Measurements from ENCODE around the gene RAP1A. TPM values are rescaled to one million over a fixed set of nuclear protein-coding genes. Genes with fewer than 3 reads are reported as not detected.
A peak's percentile ranks its signal among the peaks of the same experiment; 100 is the strongest.

RAP1A gene
- total RNA-seq, 1 experiment from 2014 or later = 37.1 TPM

DNA sequence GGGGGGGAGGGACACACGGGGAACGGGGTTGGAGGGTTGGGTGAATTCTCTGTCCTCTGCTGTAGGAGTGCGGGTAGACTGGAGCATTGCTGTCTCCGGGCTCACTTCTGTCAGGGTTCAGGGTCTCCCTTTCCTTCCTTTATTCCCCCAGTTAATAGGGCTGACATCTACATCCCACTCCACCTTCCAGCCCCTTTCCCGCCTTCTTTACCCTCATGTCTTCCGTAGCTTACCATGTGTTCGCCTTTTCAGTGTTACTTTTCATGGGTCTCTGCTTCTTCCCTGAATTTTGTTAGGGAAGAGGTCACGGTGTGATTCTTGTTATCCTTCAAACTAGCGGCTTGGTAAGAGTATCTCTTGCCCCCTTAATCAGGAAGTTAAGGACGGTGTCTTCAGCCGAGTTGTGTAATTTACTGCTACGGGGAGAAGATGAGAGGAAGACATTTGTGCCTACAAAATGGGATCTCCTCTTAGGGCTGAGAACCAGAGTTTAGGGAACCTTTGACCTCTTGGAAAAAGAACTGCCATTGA is 917 bp downstream of the RAP1A start:
- ATAC-seq (no peak), DNase-seq (ENCODE audit: low read depth, low spot score) (no peak)
- CTCF ChIA-PET = interaction anchor here (0.6 kb wide), 1 partner anchor 589 kb away, joined by 4 read pairs; no protein-coding TSS in a partner anchor
- in situ Hi-C loops (cut with HindIII; ENCODE audit: low pct_unique_long_range_greater_than_20kb, low sequenced_read_pairs) (no loop called here), intact Hi-C loops (cut with micrococcal nuclease; ENCODE audit: unreplicated experiment) (no loop called here)
- Histone ChIP-seq H3K27me3 (ENCODE audit: control insufficient read depth, insufficient read depth, low read length) (no peaks in the 10 kb centered on the region), H3K9me3 (ENCODE audit: control insufficient read depth, insufficient read depth, low read depth, low read length) (no peaks in the 10 kb centered on the region), H3K36me3 (ENCODE audit: control insufficient read depth, insufficient read depth, low read length) (no peaks in the 10 kb centered on the region; the same call in 1 of the 2 replicates), H3K4me3 (ENCODE audit: low read depth in 2 of 2, low read length in 2 of 2) (peak overlapping the region; percentile 69 to 78), H3K27ac (ENCODE audit: low read length) (peak overlapping the region; percentile 84), H3K4me1 (ENCODE audit: control insufficient read depth, insufficient read depth, low read length) (peaks cover 6% of the 10 kb centered on the region; the same call in 1 of the 2 replicates)
- POLR2A ChIA-PET = interaction anchor here (0.6 kb wide), 1 partner anchor 29 kb away, joined by 12 read pairs; no protein-coding TSS in a partner anchor
- TF ChIP-seq TCF7L2 (IDR thresholded peaks at IDR 0.05; ENCODE audit: low read depth, low read length) (no peak), SIN3A (IDR thresholded peaks at IDR 0.05; ENCODE audit: borderline replicate concordance, insufficient read depth, low read depth, low read length) (no peak), CTCF (IDR thresholded peaks at IDR 0.05) (no peak), POLR2AphosphoS5 (IDR thresholded peaks at IDR 0.05; ENCODE audit: low read depth, low read length) (no peak)
- TF ChIP-seq, protein P1, sequence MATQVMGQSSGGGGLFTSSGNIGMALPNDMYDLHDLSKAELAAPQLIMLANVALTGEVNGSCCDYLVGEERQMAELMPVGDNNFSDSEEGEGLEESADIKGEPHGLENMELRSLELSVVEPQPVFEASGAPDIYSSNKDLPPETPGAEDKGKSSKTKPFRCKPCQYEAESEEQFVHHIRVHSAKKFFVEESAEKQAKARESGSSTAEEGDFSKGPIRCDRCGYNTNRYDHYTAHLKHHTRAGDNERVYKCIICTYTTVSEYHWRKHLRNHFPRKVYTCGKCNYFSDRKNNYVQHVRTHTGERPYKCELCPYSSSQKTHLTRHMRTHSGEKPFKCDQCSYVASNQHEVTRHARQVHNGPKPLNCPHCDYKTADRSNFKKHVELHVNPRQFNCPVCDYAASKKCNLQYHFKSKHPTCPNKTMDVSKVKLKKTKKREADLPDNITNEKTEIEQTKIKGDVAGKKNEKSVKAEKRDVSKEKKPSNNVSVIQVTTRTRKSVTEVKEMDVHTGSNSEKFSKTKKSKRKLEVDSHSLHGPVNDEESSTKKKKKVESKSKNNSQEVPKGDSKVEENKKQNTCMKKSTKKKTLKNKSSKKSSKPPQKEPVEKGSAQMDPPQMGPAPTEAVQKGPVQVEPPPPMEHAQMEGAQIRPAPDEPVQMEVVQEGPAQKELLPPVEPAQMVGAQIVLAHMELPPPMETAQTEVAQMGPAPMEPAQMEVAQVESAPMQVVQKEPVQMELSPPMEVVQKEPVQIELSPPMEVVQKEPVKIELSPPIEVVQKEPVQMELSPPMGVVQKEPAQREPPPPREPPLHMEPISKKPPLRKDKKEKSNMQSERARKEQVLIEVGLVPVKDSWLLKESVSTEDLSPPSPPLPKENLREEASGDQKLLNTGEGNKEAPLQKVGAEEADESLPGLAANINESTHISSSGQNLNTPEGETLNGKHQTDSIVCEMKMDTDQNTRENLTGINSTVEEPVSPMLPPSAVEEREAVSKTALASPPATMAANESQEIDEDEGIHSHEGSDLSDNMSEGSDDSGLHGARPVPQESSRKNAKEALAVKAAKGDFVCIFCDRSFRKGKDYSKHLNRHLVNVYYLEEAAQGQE (IDR thresholded peaks at IDR 0.05; ENCODE audit: insufficient read depth in 1 of 2, low read depth in 2 of 2, low read length in 1 of 2) = no peak
- BruUV-seq (replicated peaks) = no TSS peak

DNA sequence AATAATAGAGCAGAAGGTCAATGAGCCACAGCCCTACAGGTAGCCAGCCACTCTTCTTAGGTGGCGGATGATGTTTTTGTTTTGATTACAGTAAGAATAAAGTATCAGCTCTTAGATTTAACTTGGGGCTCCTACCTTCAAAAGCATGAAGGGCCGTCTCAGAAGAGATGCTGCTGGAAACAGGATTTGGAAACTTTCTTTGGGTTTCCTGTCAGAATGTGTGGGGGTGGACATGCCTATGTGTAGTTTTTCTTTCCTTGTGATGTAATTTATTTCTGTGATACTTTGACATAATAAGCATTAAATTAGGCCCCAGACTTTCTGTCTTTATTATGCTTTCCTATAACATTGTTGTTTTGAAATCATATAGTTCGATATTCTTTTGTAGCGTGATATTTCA is 1.5 kb downstream of the RAP1A start:
- ATAC-seq (no peak), DNase-seq (ENCODE audit: low read depth, low spot score) (no peak)
- TSS peak; percentile 62 for BruUV-seq (replicated peaks)
- intact Hi-C loops (cut with micrococcal nuclease; ENCODE audit: unreplicated experiment) (no loop called here), in situ Hi-C loops (cut with HindIII; ENCODE audit: low pct_unique_long_range_greater_than_20kb, low sequenced_read_pairs) (no loop called here)
- peaks cover 6% of the 10 kb centered on the region; the same call in 1 of the 2 replicates for H3K4me1 ChIP-seq (ENCODE audit: control insufficient read depth, insufficient read depth, low read length)
- H3K27ac ChIP-seq (ENCODE audit: low read length) = peak overlapping the region; percentile 84; the same call in 1 of the 2 replicates
- POLR2A ChIA-PET = no interaction called here
- H3K27me3 ChIP-seq (ENCODE audit: control insufficient read depth, insufficient read depth, low read length) = no peaks in the 10 kb centered on the region
- peak overlapping the region; percentile 69 to 78 for H3K4me3 ChIP-seq (ENCODE audit: low read depth in 2 of 2, low read length in 2 of 2)
- H3K36me3 ChIP-seq (ENCODE audit: control insufficient read depth, insufficient read depth, low read length) = no peaks in the 10 kb centered on the region; the same call in 1 of the 2 replicates
- CTCF ChIA-PET = no interaction called here
- H3K9me3 ChIP-seq (ENCODE audit: control insufficient read depth, insufficient read depth, low read depth, low read length) = no peaks in the 10 kb centered on the region
- TF ChIP-seq SIN3A (IDR thresholded peaks at IDR 0.05; ENCODE audit: borderline replicate concordance, insufficient read depth, low read depth, low read length) (no peak), TCF7L2 (IDR thresholded peaks at IDR 0.05; ENCODE audit: low read depth, low read length) (no peak), CTCF (IDR thresholded peaks at IDR 0.05) (no peak)
